Stomach smooth muscle (tissue), 2 donors: Measurements from ENCODE around the gene GALR3.

Experiments
- H3K27ac ChIP-seq: one replicate; pipeline ENCODE4 v1.7.0; 2013; ENCODE audit warnings: mild to moderate bottlenecking, low read length, inconsistent platforms
- H3K27me3 ChIP-seq, 2 donors: one replicate each; pipeline ENCODE4 v1.7.0; 2013; ENCODE audit warnings: low read length in 2 of 2; ENCODE audit not compliant: insufficient read depth in 2 of 2, control insufficient read depth in 1 of 2
- H3K36me3 ChIP-seq, 2 donors: one replicate each; pipeline ENCODE4 v1.7.0; 2013; ENCODE audit warnings: low read length in 2 of 2; ENCODE audit not compliant: control insufficient read depth in 2 of 2, insufficient read depth in 2 of 2
- H3K4me1 ChIP-seq: one replicate; pipeline ENCODE4 v1.7.0; 2013; ENCODE audit warnings: low read length; ENCODE audit not compliant: control insufficient read depth, insufficient read depth
- H3K4me3 ChIP-seq, 2 donors: one replicate each; pipeline ENCODE4 v1.7.0; 2013; ENCODE audit warnings: low read length in 2 of 2
- H3K9ac ChIP-seq, 2 donors: one replicate each; pipeline ENCODE4 v1.7.0; 2013; ENCODE audit warnings: low read length in 2 of 2, mild to moderate bottlenecking in 1 of 2
- H3K9me3 ChIP-seq, 2 donors: one replicate each; pipeline ENCODE4 v1.7.0; 2013; ENCODE audit warnings: low read length in 2 of 2; ENCODE audit not compliant: control insufficient read depth in 2 of 2
- donor health status: healthy.
- donor health status: Pancreatic carcinoma.

GALR3 gene

GRCh38 chr22:37803639-37804351 is 19.4 kb upstream of the GALR3 start:
- H3K9ac ChIP-seq: peak overlapping the region in 1 of 2 donors; percentile 91
- H3K27me3 ChIP-seq: no peaks in the 10 kb centered on the region
- H3K4me1 ChIP-seq: peaks cover 47% of the 10 kb centered on the region

DNA sequence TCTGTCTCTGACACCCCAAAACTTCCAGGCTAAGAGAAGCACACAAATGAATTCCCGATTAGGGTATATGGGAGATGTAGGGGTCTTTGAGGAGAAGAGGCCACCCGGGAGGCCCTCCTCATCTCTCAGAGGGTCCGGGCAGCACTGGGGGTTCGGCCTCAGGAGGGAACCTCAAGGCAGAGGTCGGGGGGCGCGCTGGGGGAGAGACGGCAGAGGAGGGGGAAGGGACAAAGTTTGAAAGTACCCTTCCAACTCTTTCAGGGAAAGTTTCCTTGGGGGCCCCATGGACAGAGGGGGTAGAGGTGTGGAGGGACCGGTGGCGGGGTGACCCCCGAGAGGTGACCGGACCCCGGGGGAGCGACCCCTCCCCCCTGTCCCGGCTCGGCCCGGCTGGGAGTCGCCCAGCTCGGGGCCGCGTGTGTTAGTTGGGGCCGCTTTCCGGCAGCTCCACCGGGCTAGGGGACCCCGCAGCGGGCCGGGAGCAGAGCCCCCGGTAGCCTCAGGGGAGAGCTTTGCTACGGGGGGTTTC is 18.8 kb upstream of the GALR3 start:
- Histone ChIP-seq H3K9ac (peak overlapping the region; percentile 74 to 91), H3K27ac (peak overlapping the region; percentile 11), H3K9me3 (no peaks in the 10 kb centered on the region), H3K4me3 (peak overlapping the region in 1 of 2 donors; percentile 82), H3K4me1 (peaks cover 50% of the 10 kb centered on the region), H3K27me3 (no peaks in the 10 kb centered on the region), H3K36me3 (no peaks in the 10 kb centered on the region)

More at GRCh38 chr22:37803639-37804351, 19.4 kb upstream of the GALR3 start:
- no peak overlapping the region for H3K4me3 ChIP-seq
- peak overlapping the region; percentile 11 for H3K27ac ChIP-seq
- no peaks in the 10 kb centered on the region for H3K9me3 ChIP-seq
- H3K36me3 ChIP-seq: no peaks in the 10 kb centered on the region

GRCh38 chr22:37804881-37805809 is 18.0 kb upstream of the GALR3 start:
- Histone ChIP-seq H3K27ac (peak overlapping the region; percentile 90), H3K36me3 (no peaks in the 10 kb centered on the region), H3K4me1 (peaks cover 50% of the 10 kb centered on the region), H3K4me3 (peak overlapping the region; percentile 82 to 85), H3K9me3 (no peaks in the 10 kb centered on the region), H3K27me3 (no peaks in the 10 kb centered on the region), H3K9ac (peak overlapping the region; percentile 89 to 91)

DNA sequence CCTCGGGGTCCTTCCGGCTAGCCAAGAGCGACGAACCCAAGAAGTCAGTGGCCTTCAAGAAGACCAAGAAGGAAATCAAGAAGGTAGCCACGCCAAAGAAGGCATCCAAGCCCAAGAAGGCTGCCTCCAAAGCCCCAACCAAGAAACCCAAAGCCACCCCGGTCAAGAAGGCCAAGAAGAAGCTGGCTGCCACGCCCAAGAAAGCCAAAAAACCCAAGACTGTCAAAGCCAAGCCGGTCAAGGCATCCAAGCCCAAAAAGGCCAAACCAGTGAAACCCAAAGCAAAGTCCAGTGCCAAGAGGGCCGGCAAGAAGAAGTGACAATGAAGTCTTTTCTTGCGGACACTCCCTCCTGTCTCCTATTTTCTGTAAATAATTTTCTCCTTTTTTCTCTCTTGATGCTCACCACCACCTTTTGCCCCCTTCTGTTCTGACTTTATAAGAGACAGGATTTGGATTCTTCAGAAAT is 17.3 kb upstream of the GALR3 start:
- Histone ChIP-seq H3K27me3 (no peaks in the 10 kb centered on the region), H3K9ac (peak overlapping the region; percentile 89 to 91), H3K9me3 (no peaks in the 10 kb centered on the region), H3K36me3 (no peaks in the 10 kb centered on the region), H3K4me1 (peaks cover 50% of the 10 kb centered on the region), H3K27ac (peak overlapping the region; percentile 90), H3K4me3 (peak overlapping the region; percentile 82 to 85)

DNA sequence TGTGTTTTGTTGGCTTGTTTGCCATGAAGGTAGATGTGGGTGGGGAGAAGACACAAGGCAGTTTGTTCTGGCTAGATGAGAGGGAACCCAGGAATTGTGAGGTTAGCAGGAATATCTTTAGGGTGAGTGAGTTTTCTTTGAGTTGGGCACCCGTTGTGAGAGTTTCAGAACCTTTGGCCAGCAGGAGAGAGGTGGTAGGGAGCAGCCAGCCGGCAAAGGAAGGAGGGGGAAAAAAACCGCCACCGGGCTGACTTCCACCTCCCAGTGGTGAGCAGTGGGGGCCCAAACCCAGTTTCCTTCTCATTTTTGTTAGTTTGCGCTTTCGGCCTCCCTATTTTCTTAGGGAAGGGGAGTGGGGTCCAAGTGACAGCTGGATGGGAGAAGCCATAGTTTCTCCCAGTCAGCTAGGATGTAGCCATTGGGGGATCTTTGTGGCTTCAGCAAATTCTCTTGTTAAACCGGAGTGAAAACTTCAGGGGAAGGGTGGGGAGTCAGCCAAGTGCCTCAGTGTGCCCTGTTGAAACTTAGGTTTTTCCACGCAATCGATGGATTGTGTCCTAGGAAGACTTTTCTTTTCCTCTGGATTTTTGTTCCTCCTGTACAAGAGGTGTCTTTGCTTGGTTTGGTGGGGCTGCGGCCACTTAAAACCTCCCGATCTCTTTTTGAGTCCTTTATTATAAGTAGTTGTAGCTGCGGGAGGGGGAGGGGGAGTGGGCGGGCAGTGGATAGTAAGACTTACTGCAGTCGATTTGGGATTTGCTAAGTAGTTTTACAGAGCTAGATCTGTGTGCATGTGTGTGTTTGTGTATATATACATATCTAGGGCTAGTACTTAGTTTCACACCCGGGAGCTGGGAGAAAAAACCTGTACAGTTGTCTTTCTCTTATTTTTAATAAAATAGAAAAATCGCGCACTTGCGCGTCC is 16.5 kb upstream of the GALR3 start:
- H3K36me3 ChIP-seq: no peaks in the 10 kb centered on the region
- peak overlapping the region; percentile 90 for H3K27ac ChIP-seq
- H3K27me3 ChIP-seq: no peaks in the 10 kb centered on the region
- no peaks in the 10 kb centered on the region for H3K9me3 ChIP-seq
- peak overlapping the region; percentile 82 to 85 for H3K4me3 ChIP-seq
- H3K4me1 ChIP-seq: peaks cover 50% of the 10 kb centered on the region
- H3K9ac ChIP-seq: peak overlapping the region; percentile 58 to 91

- H3K27me3 ChIP-seq: no peaks in the 10 kb centered on the region
- no peaks in the 10 kb centered on the region for H3K9me3 ChIP-seq
- H3K27ac ChIP-seq: peak within 1 kb of the TSS; percentile 90
- peak within 1 kb of the TSS; percentile 69 to 91 for H3K9ac ChIP-seq
- no peaks in the 10 kb centered on the region for H3K36me3 ChIP-seq
- peak within 1 kb of the TSS; percentile 82 to 85 for H3K4me3 ChIP-seq
- peaks cover 43% of the 10 kb centered on the region for H3K4me1 ChIP-seq
Observed at GRCh38 chr22:37807410-37808293, 15.5 kb upstream of the GALR3 start, which contains the start of gene GCAT. GCAT (plus strand) TSS chr22:37807934; CDS start chr22:37807968, 34 bp downstream.

DNA sequence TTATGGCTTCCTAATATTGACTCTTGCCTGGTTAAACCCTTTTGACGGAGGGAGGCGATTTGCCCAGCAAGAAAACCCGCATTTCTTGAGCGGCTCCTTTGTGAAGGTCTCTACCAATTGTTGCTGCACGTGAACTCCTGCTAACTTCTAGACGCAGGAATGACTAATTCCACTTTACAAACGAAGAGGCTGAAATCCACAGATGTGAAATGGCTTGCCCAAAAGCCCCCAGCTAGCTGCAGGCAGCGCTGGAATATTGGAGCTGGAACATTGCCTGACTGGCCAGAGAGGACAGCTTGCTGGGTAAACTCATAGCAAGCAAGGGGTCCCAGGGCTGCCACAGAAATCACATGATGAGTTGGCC is 14.9 kb upstream of the GALR3 start:
- H3K4me1 ChIP-seq: peaks cover 41% of the 10 kb centered on the region
- H3K27ac ChIP-seq: peak overlapping the region; percentile 49
- H3K4me3 ChIP-seq: peak overlapping the region; percentile 61 to 82
- peak overlapping the region; percentile 59 to 69 for H3K9ac ChIP-seq
- no peaks in the 10 kb centered on the region for H3K9me3 ChIP-seq
- no peaks in the 10 kb centered on the region for H3K36me3 ChIP-seq
- H3K27me3 ChIP-seq: no peaks in the 10 kb centered on the region

GRCh38 chr22:37809672-37810333 is 13.4 kb upstream of the GALR3 start:
- Histone ChIP-seq H3K9me3 (no peaks in the 10 kb centered on the region), H3K4me1 (peaks cover 32% of the 10 kb centered on the region), H3K27ac (no peak overlapping the region), H3K36me3 (peaks cover under 1 to 4% of the 10 kb centered on the region in 2 donors), H3K27me3 (no peaks in the 10 kb centered on the region), H3K9ac (no peak overlapping the region), H3K4me3 (no peak overlapping the region)

GRCh38 chr22:37811867-37812266 is 11.3 kb upstream of the GALR3 start:
- no peak overlapping the region for H3K9ac ChIP-seq
- no peaks in the 10 kb centered on the region for H3K9me3 ChIP-seq
- peaks cover 2 to 8% of the 10 kb centered on the region in 2 donors for H3K36me3 ChIP-seq
- no peaks in the 10 kb centered on the region for H3K27me3 ChIP-seq
- H3K4me3 ChIP-seq: no peak overlapping the region
- H3K4me1 ChIP-seq: peaks cover 14% of the 10 kb centered on the region
- no peak overlapping the region for H3K27ac ChIP-seq
